Stomach (tissue), 4 donors: ENCODE data around the gene BTD.

ENCODE experiments used
- CTCF ChIP-seq, 7 experiments: fragments of 450-650 bp in 4 of 7; fragments of 200-600 bp in 3 of 7; sonication (generic) in 3 of 7; IDR thresholded peaks; one replicate each; pipeline ENCODE4 v1.5.1; 2016 to 2019; ENCODE audit warnings: antibody characterized with exemption in 7 of 7, control low read depth in 2 of 7, mild to moderate bottlenecking in 1 of 7
- EP300 ChIP-seq: sonication (generic); formaldehyde crosslinking; IDR thresholded peaks from one replicate; pipeline ENCODE4 v1.6.1; 2017; ENCODE audit warnings: antibody characterized with exemption
- POLR2A ChIP-seq, 4 donors: fragments of 450-650 bp; IDR thresholded peaks; one replicate each; pipeline ENCODE4 v1.6.1; 2016; ENCODE audit warnings: antibody characterized with exemption in 4 of 4, control low read depth in 2 of 4, mild to moderate bottlenecking in 1 of 4, moderate library complexity in 1 of 4

GRCh38 chr3:15562560-15562959, 39.0 kb upstream of the BTD start:
- TF ChIP-seq POLR2A (IDR thresholded peaks at IDR 0.05) (no peak), CTCF (IDR thresholded peaks at IDR 0.05) (no peak), EP300 (no peak)
